ENCODE data around the gene CLASP1. TPM values are rescaled to one million over a fixed set of nuclear protein-coding genes. Genes with fewer than 3 reads are reported as not detected.

CLASP1 gene
- total and polyA plus RNA-seq, 2 of the 8 experiments (the other 6 are each of a cell fraction or from before 2014, with no cell fraction given) = 7.3 to 53.9 TPM

GRCh38 chr2:121587131-121587530 is 62.1 kb downstream of the CLASP1 start:
- Histone ChIP-seq H3K4ac (replicated peaks; ENCODE audit: insufficient read length, low read depth, low read length) (no peak overlapping the region), H4K91ac (replicated peaks; ENCODE audit: insufficient read length, low read length) (no peak overlapping the region), H4K20me1 (replicated peaks in 1 of 2; ENCODE audit: control insufficient read depth in 1 of 2, insufficient read depth in 2 of 2, low read length in 2 of 2) (no peaks in the 10 kb centered on the region), H3K36me3 (ENCODE audit: control insufficient read depth in 2 of 4, insufficient read depth in 4 of 4, low read length in 3 of 4) (no peaks in the 10 kb centered on the region; a peak in 1 of 8 replicates), H3K27me3 (replicated peaks in 1 of 4; ENCODE audit: control insufficient read depth in 3 of 4, extremely low read depth in 1 of 4, insufficient read depth in 3 of 4, low read length in 3 of 4) (no peaks in the 10 kb centered on the region), H2BK20ac (ENCODE audit: low read length) (no peak overlapping the region), H2BK5ac (ENCODE audit: low read depth, low read length) (no peak overlapping the region), H3K23me2 (ENCODE audit: low read depth, low read length) (no peaks in the 10 kb centered on the region), H3K79me2 (ENCODE audit: control insufficient read depth in 1 of 2, insufficient read depth in 2 of 2, low read length in 2 of 2) (peaks cover 0 to 27% of the 10 kb centered on the region in 2 experiments; a peak in 2 of 4 replicates), H3K4me1 (replicated peaks in 1 of 4; ENCODE audit: control insufficient read depth in 3 of 4, insufficient read depth in 4 of 4, low read length in 3 of 4) (no peaks in the 10 kb centered on the region; a peak in 1 of 7 replicates), H4K8ac (ENCODE audit: extremely low read depth, insufficient read depth, low read length) (no peak overlapping the region), H2AFZ (ENCODE audit: low read length) (no peak overlapping the region), H2BK120ac (replicated peaks; ENCODE audit: low read depth, low read length) (no peak overlapping the region), H3K18ac (ENCODE audit: extremely low read depth, low read length) (no peak overlapping the region), H2AK5ac (ENCODE audit: low read depth, low read length) (no peak overlapping the region), H2BK15ac (ENCODE audit: low read length) (no peak overlapping the region), H2BK12ac (ENCODE audit: low read depth, low read length) (no peak overlapping the region), H3K56ac (replicated peaks; ENCODE audit: insufficient read length, low read depth, low read length) (no peak overlapping the region), H3K27ac (ENCODE audit: low read depth, low read length) (no peak overlapping the region), H3K4me2 (ENCODE audit: insufficient read depth in 1 of 2, low read depth in 2 of 2, low read length in 2 of 2) (no peak overlapping the region), H3K9me3 (ENCODE audit: insufficient read depth in 2 of 2, low read depth in 1 of 2, low read length in 1 of 2) (no peaks in the 10 kb centered on the region), H3K23ac (ENCODE audit: insufficient read length) (no peak overlapping the region), H3K14ac (ENCODE audit: insufficient read length) (no peak overlapping the region), H3K9ac (replicated peaks in 1 of 4; ENCODE audit: extremely low read depth in 1 of 4, low read depth in 3 of 4, low read length in 3 of 4) (no peak overlapping the region), H4K5ac (ENCODE audit: insufficient read length, low read depth, low read length) (no peak overlapping the region), H3K79me1 (ENCODE audit: low read depth, low read length) (peaks cover 9% of the 10 kb centered on the region), H3K4me3 (ENCODE audit: extremely low read depth in 1 of 4, insufficient read depth in 2 of 4, low read depth in 3 of 4, low read length in 4 of 4) (no peak overlapping the region)
- ChIA-PET POLR2A (ENCODE audit: partially characterized antibody) (interaction anchor here (0.7 to 1.7 kb wide), 5 partner anchors 30 to 63 kb away, joined by 3 to 8 read pairs (median 4); partner anchors contain the start of gene RNU4ATAC), CTCF (ENCODE audit: partially characterized antibody) (interaction anchor here (0.7 to 2.1 kb wide), 6 partner anchors 9 to 165 kb away, joined by 3 to 14 read pairs (median 4); no protein-coding TSS in a partner anchor)
- 100% methylated on average over 4 of the region's 4 CpGs; no CpG with 5 or more reads in 1 of the 2 experiments for WGBS, 2 experiments (ENCODE audit: extremely low coverage in 1 of 2, insufficient coverage in 1 of 2, insufficient read length in 1 of 2, insufficient replicate concordance in 2 of 2, low coverage in 1 of 2, low lambda C conversion rate in 2 of 2, missing lambda C conversion rate in 1 of 2)
- DNase-seq (ENCODE audit: low read depth in 1 of 2, low spot score in 2 of 2) (no peak), FAIRE-seq (no peak)
- no peak for TF ChIP-seq TCF12 (IDR thresholded peaks at IDR 0.05; ENCODE audit: low read depth, low read length)
- TF ChIP-seq TAF1 (IDR thresholded peaks at IDR 0.05; ENCODE audit: low read depth, low read length) = no peak
- TF ChIP-seq HDAC6 (IDR thresholded peaks at IDR 0.05; ENCODE audit: low read depth, low read length) = no peak
- TF ChIP-seq SIX5 (IDR thresholded peaks at IDR 0.05; ENCODE audit: low read depth, low read length) = no peak
- TF ChIP-seq EGR1 (IDR thresholded peaks at IDR 0.05; ENCODE audit: borderline replicate concordance, low read depth, low read length) = no peak
- TF ChIP-seq, protein P1, sequence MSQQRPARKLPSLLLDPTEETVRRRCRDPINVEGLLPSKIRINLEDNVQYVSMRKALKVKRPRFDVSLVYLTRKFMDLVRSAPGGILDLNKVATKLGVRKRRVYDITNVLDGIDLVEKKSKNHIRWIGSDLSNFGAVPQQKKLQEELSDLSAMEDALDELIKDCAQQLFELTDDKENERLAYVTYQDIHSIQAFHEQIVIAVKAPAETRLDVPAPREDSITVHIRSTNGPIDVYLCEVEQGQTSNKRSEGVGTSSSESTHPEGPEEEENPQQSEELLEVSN (IDR thresholded peaks at IDR 0.05) = no peak
- no peak for TF ChIP-seq HDAC2 (IDR thresholded peaks at IDR 0.05; ENCODE audit: borderline replicate concordance in 1 of 2, low read depth in 2 of 2, low read length in 2 of 2)
- TF ChIP-seq RFX5 (IDR thresholded peaks at IDR 0.05; ENCODE audit: borderline replicate concordance, low read depth, low read length) = no peak
- no peak for TF ChIP-seq CBX5 (IDR thresholded peaks at IDR 0.05; ENCODE audit: low read depth, low read length)
- no peak for TF ChIP-seq BCL11A (IDR thresholded peaks at IDR 0.05; ENCODE audit: low read depth in 2 of 2, low read length in 2 of 2)
- no peak for TF ChIP-seq TEAD4 (IDR thresholded peaks at IDR 0.05; ENCODE audit: low read depth, low read length)
- no peak for TF ChIP-seq RAD21 (IDR thresholded peaks at IDR 0.05 in 1 of 2, conservative IDR thresholded peaks at IDR 0.05 in 1 of 2; ENCODE audit: low read depth in 2 of 2, low read length in 2 of 2)
- no peak for TF ChIP-seq TAF7 (optimal IDR thresholded peaks at IDR 0.05; ENCODE audit: borderline replicate concordance, low read depth, low read length)

Data from H1 (cell line).